Measurements from ENCODE around the gene DAB1. TPM values are rescaled to one million over a fixed set of nuclear protein-coding genes. Genes with fewer than 3 reads are reported as not detected.

The DAB1 gene
- polyA plus RNA-seq, 1 donor from 2014 or later: 11.4 TPM

GRCh38 chr1:57034713-57035112 lies 389.1 kb downstream of the DAB1 start:
- peaks cover 4% of the 10 kb centered on the region for H3K36me3 ChIP-seq (ENCODE audit: insufficient read depth, low read length)

DNA sequence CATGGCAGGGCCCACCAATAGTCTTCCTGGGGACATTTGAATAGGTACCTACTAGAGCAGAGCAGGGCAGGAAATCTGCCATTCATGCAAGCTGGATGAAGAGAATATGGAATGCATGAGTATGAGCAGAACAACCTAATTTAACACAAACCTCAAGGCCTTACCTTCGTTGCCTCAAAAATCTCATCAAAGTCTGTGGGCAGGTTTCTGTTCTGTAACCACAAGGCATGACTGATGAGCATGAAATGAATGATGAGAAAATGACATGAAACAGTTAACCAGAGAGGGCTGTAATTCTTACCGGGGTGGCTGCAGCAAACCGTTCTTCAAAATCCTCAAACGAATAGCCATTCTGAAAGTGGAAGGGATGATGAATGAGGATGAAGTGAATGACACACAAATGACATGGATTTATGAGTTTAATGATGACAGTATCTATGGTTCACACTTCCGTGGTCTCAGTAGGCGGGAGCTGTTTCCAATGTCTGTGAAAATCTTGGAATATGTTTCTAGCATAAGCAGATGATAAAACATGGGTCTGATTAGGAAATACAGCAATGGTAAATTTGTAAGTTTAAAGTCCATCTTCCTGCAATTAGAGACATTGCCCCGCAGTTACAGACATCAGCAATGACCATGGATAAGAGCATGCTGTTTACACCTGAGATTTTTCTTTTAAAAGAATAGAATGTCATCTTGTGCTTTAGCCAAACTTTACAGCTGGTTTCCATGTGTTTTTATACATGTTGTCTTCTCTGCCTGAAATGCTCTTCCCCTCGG lies 390.4 kb downstream of the DAB1 start:
- H2AFZ ChIP-seq (ENCODE audit: low read depth, low read length): no peak overlapping the region
- H3K27ac ChIP-seq (ENCODE audit: low read length): no peak overlapping the region
- H3K27me3 ChIP-seq (ENCODE audit: insufficient read depth, low read depth, low read length): no peaks in the 10 kb centered on the region
- no peaks in the 10 kb centered on the region for H3K79me2 ChIP-seq (replicated peaks; ENCODE audit: insufficient read depth, low read length)
- no peak overlapping the region for H3K4me3 ChIP-seq (ENCODE audit: low read length)
- peaks cover 7% of the 10 kb centered on the region for H3K9me3 ChIP-seq (ENCODE audit: low read length)
- H3K36me3 ChIP-seq (ENCODE audit: insufficient read depth, low read length): peaks cover 4% of the 10 kb centered on the region
- H4K20me1 ChIP-seq (ENCODE audit: insufficient read depth): no peaks in the 10 kb centered on the region
- H3F3A ChIP-seq (ENCODE audit: insufficient read depth, low read length, poor library complexity, severe bottlenecking): no peaks in the 10 kb centered on the region
- no peak overlapping the region for H3K4me2 ChIP-seq (ENCODE audit: low read length)
- H3K9ac ChIP-seq (ENCODE audit: low read length): no peak overlapping the region
- no peaks in the 10 kb centered on the region for H3K9me2 ChIP-seq (ENCODE audit: insufficient read depth, low read length)
- TF ChIP-seq, protein P1, sequence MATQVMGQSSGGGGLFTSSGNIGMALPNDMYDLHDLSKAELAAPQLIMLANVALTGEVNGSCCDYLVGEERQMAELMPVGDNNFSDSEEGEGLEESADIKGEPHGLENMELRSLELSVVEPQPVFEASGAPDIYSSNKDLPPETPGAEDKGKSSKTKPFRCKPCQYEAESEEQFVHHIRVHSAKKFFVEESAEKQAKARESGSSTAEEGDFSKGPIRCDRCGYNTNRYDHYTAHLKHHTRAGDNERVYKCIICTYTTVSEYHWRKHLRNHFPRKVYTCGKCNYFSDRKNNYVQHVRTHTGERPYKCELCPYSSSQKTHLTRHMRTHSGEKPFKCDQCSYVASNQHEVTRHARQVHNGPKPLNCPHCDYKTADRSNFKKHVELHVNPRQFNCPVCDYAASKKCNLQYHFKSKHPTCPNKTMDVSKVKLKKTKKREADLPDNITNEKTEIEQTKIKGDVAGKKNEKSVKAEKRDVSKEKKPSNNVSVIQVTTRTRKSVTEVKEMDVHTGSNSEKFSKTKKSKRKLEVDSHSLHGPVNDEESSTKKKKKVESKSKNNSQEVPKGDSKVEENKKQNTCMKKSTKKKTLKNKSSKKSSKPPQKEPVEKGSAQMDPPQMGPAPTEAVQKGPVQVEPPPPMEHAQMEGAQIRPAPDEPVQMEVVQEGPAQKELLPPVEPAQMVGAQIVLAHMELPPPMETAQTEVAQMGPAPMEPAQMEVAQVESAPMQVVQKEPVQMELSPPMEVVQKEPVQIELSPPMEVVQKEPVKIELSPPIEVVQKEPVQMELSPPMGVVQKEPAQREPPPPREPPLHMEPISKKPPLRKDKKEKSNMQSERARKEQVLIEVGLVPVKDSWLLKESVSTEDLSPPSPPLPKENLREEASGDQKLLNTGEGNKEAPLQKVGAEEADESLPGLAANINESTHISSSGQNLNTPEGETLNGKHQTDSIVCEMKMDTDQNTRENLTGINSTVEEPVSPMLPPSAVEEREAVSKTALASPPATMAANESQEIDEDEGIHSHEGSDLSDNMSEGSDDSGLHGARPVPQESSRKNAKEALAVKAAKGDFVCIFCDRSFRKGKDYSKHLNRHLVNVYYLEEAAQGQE (IDR thresholded peaks at IDR 0.05; ENCODE audit: borderline replicate concordance): no peak
- TF ChIP-seq TAF1 (IDR thresholded peaks at IDR 0.05; ENCODE audit: low read depth) (no peak), RAD21 (conservative IDR thresholded peaks at IDR 0.05) (no peak), SMC3 (conservative IDR thresholded peaks at IDR 0.05; ENCODE audit: poor library complexity) (no peak), EP300 (conservative IDR thresholded peaks at IDR 0.05; ENCODE audit: poor library complexity, severe bottlenecking) (no peak), EZH2 (IDR thresholded peaks at IDR 0.05; ENCODE audit: borderline replicate concordance, insufficient read depth, low read length, poor library complexity, severe bottlenecking) (no peak), MXI1 (conservative IDR thresholded peaks at IDR 0.05; ENCODE audit: poor library complexity, severe bottlenecking) (no peak)

More at GRCh38 chr1:57034713-57035112, 389.1 kb downstream of the DAB1 start:
- no peaks in the 10 kb centered on the region for H3K9me2 ChIP-seq (ENCODE audit: insufficient read depth, low read length)
- no peaks in the 10 kb centered on the region for H3F3A ChIP-seq (ENCODE audit: insufficient read depth, low read length, poor library complexity, severe bottlenecking)
- no peaks in the 10 kb centered on the region for H3K79me2 ChIP-seq (replicated peaks; ENCODE audit: insufficient read depth, low read length)
- TF ChIP-seq RAD21 (conservative IDR thresholded peaks at IDR 0.05) (no peak), CTCF (IDR thresholded peaks at IDR 0.05; ENCODE audit: poor library complexity, severe bottlenecking) (no peak), TAF1 (IDR thresholded peaks at IDR 0.05; ENCODE audit: low read depth) (no peak), SMC3 (conservative IDR thresholded peaks at IDR 0.05; ENCODE audit: poor library complexity) (no peak), EZH2 (IDR thresholded peaks at IDR 0.05; ENCODE audit: borderline replicate concordance, insufficient read depth, low read length, poor library complexity, severe bottlenecking) (no peak), POLR2AphosphoS5 (IDR thresholded peaks at IDR 0.05) (no peak), EP300 (conservative IDR thresholded peaks at IDR 0.05; ENCODE audit: poor library complexity, severe bottlenecking) (no peak), MXI1 (conservative IDR thresholded peaks at IDR 0.05; ENCODE audit: poor library complexity, severe bottlenecking) (no peak)
- TF ChIP-seq, protein P1 (IDR thresholded peaks at IDR 0.05; ENCODE audit: borderline replicate concordance): no peak
- H3K4me2 ChIP-seq (ENCODE audit: low read length): no peak overlapping the region
- no peak overlapping the region for H2AFZ ChIP-seq (ENCODE audit: low read depth, low read length)
- H3K9ac ChIP-seq (ENCODE audit: low read length): no peak overlapping the region
- H3K9me3 ChIP-seq (ENCODE audit: low read length): no peaks in the 10 kb centered on the region
- no peak overlapping the region for H3K27ac ChIP-seq (ENCODE audit: low read length)
- no peaks in the 10 kb centered on the region for H4K20me1 ChIP-seq (ENCODE audit: insufficient read depth)
- H3K4me3 ChIP-seq (ENCODE audit: low read length): no peak overlapping the region
- no peaks in the 10 kb centered on the region for H3K27me3 ChIP-seq (ENCODE audit: insufficient read depth, low read depth, low read length)

All from neural cell (in vitro differentiated cells).